Left ventricle myocardium inferior (tissue), 1 donor: ENCODE data around the gene WDR77. TPM values are rescaled to one million over a fixed set of nuclear protein-coding genes. Genes with fewer than 3 reads are reported as not detected.

Source experiments
- DNase-seq: peaks from one replicate; pipeline ENCODE4 v3.0.0-alpha.2; 2020
- H3K27ac ChIP-seq: fragments of 200-600 bp; replicated peaks from 2 replicates; pipeline ENCODE4 v1.8.0; 2021
- H3K27me3 ChIP-seq: fragments of 200-600 bp; 2 replicates; pipeline ENCODE4 v1.8.0; 2021; ENCODE audit warnings: low read depth
- H3K36me3 ChIP-seq: fragments of 200-600 bp; 2 replicates; pipeline ENCODE4 v1.8.0; 2021
- H3K4me1 ChIP-seq: fragments of 200-600 bp; 2 replicates; pipeline ENCODE4 v1.8.0; 2021
- H3K4me3 ChIP-seq: fragments of 200-600 bp; 2 replicates; pipeline ENCODE4 v1.8.0; 2021; ENCODE audit warnings: mild to moderate bottlenecking, moderate library complexity
- H3K9me3 ChIP-seq: fragments of 200-600 bp; replicated peaks from 2 replicates; pipeline ENCODE4 v1.8.0; 2021
- CTCF ChIP-seq: fragments of 200-600 bp; IDR thresholded peaks from 2 replicates; pipeline ENCODE4 v1.8.0; 2021; ENCODE audit warnings: antibody characterized with exemption, mild to moderate bottlenecking, borderline replicate concordance
- intact Hi-C: fragments of 100-400 bp; cut with micrococcal nuclease; formaldehyde crosslinking; loops from one replicate; pipeline ENCODE4 v1.11.0; 2022
- long read RNA-seq: library from polyadenylated mRNA; unstranded; transcript quantifications from one replicate; pipeline ENCODE4 v2.0.0, GENCODE V29; 2021
- total RNA-seq: library from RNA; stranded (reverse); fragmentation: NEBNext Ultra II Directional; extraction: Animal tissue kit (Norgen Biotek cat#: 25700); gene quantifications from one replicate; pipeline ENCODE4 v1.2.1, GENCODE V29; 2021
- donor health status: DM: no; HTN: yes; CAD: no; lungs with severe emphysema.

Gene WDR77
- 30.7 TPM for total RNA-seq
- long read RNA-seq, transcript WDR77-201 (10 exons, 2,576 nt), result major isoform, 83 of 99 reads
- long read RNA-seq, partial matches to known transcripts, result 3 of 99 reads
- long read RNA-seq, other reads (novel, unspliced or antisense), result 13 of 99 reads

DNA sequence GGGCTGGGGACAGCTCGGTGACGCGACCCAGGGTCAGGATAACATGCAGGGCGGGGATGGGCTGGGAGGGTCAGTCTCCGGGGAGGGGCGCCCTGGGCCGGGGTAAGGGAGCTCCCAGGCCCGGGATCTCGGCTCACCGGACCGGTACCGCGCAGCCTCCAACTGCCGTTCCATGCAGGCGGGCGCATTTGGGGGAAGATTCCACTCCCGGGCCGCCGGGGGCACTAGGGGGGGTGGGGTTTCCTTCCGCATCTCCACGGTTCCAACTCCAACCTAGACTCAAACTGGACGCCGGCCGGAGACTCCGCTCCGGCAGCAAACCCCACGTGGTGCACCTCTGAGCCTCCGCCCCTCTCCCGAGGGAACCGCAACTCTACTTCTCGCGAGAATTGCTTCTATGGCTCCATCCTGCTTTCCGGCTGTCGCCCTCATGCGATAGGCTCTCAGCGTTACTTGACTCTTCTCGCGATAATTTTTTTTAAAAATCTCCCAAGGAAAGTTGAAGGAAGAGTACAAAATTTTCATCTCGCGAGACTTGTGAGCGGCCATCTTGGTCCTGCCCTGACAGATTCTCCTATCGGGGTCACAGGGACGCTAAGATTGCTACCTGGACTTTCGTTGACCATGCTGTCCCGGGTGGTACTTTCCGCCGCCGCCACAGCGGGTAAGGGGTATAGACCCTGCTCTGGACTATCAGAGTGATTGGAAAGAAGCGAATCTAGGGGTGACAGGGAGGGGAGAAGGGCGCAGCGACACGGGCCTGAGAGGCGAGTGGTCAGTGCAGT, at the start of gene WDR77, which contains the start of gene ATP5PB:
TSS of gene WDR77 (minus strand) at position 339 of the 785 bp plus-strand sequence. CDS start at position 252, 87 bp downstream.
TSS of gene ATP5PB (plus strand) at position 547 of the 785 bp plus-strand sequence. CDS start at position 625, 78 bp downstream.
- no peak for TF ChIP-seq CTCF
- H3K4me1 ChIP-seq, result peaks cover 70% of the 10 kb centered on the region
- H3K4me3 ChIP-seq, result peak within 1 kb of the TSS; percentile 95
- H3K27ac ChIP-seq, result peak within 1 kb of the TSS; percentile 94
- intact Hi-C loops, result no loop called here
- DNase-seq, result peak; percentile 92
- no peaks in the 10 kb centered on the region for H3K9me3 ChIP-seq
- peaks cover 46% of the 10 kb centered on the region for H3K36me3 ChIP-seq
- H3K27me3 ChIP-seq, result no peaks in the 10 kb centered on the region

- TF ChIP-seq CTCF, result no peak
- intact Hi-C loops, result no loop called here
- Histone ChIP-seq H3K4me3 (no peak overlapping the region), H3K36me3 (no peaks in the 10 kb centered on the region), H3K27ac (no peak overlapping the region), H3K4me1 (no peaks in the 10 kb centered on the region), H3K9me3 (peaks cover 7% of the 10 kb centered on the region), H3K27me3 (no peaks in the 10 kb centered on the region)
- DNase-seq, result no peak
These were observed 48.5 kb upstream of the WDR77 start for GRCh38 chr1:111497592-111497991.

DNA sequence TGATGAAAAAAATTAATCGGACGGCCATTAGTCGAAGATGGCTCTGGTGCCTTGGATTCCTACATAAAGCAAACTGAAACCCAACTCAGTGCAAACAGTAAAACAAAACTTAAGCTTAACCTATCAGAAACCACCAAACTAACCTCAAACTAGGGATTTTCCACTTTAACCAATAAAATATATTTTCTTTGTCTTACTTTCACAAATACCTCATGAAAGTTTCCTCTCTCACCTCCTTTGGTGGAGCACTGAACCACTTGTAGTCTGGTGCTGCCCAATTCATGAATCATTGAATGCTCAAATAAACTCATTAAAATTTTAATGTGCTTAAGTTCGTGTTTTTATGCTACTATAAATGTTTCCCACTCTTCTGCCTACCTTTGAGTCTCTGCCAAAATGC, 47.3 kb upstream of the WDR77 start:
- Histone ChIP-seq H3K4me3 (no peak overlapping the region), H3K9me3 (peaks cover 7% of the 10 kb centered on the region), H3K27ac (no peak overlapping the region), H3K4me1 (no peaks in the 10 kb centered on the region), H3K36me3 (no peaks in the 10 kb centered on the region), H3K27me3 (no peaks in the 10 kb centered on the region)
- no peak for DNase-seq
- no peak for TF ChIP-seq CTCF
- intact Hi-C loops, result no loop called here

GRCh38 chr1:111491070-111491469, 42.0 kb upstream of the WDR77 start:
- no peaks in the 10 kb centered on the region for H3K4me1 ChIP-seq
- H3K9me3 ChIP-seq, result no peaks in the 10 kb centered on the region
- H3K36me3 ChIP-seq, result no peaks in the 10 kb centered on the region
- H3K27ac ChIP-seq, result peak overlapping the region; percentile 42
- no peaks in the 10 kb centered on the region for H3K27me3 ChIP-seq
- TF ChIP-seq CTCF, result no peak
- H3K4me3 ChIP-seq, result no peak overlapping the region
- no peak for DNase-seq
- intact Hi-C loops, result no loop called here

DNA sequence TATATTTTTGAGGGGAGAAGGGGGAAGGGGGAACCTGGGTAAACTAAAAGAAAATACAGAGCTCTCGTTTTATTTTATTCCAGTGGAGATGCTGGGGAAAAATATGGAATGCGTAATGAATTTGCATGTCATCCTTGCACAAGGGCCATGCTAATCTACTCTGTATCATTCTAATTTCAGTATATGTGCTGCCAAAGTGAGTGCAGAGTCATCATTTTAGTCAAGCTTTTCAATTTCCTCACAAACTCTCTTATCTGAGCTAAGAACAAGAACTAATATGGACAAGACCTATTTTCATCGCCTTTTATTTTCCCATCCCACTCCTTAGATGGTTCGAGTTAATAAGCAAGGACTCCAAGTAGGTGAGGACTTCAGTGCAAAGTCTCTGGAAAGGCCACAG, 41.2 kb upstream of the WDR77 start:
- no peaks in the 10 kb centered on the region for H3K36me3 ChIP-seq
- no peaks in the 10 kb centered on the region for H3K27me3 ChIP-seq
- no peak for TF ChIP-seq CTCF
- no peaks in the 10 kb centered on the region for H3K9me3 ChIP-seq
- intact Hi-C loops, result no loop called here
- no peaks in the 10 kb centered on the region for H3K4me1 ChIP-seq
- DNase-seq, result no peak
- peak overlapping the region; percentile 42 for H3K27ac ChIP-seq
- no peak overlapping the region for H3K4me3 ChIP-seq
